HCEC 1CT (cell line): ENCODE data around the gene TOP1.
A peak's percentile ranks its signal among the peaks of the same experiment; 100 is the strongest.
"Not testable (repeated sequence)": the region's sequence is repeated elsewhere in the genome, so short reads cannot be mapped to it uniquely, and the experiment has no call there.

Experiments used
- DNase-seq: peaks from one replicate; pipeline ENCODE4 v3.0.0-alpha.2; 2017

Gene TOP1

DNA sequence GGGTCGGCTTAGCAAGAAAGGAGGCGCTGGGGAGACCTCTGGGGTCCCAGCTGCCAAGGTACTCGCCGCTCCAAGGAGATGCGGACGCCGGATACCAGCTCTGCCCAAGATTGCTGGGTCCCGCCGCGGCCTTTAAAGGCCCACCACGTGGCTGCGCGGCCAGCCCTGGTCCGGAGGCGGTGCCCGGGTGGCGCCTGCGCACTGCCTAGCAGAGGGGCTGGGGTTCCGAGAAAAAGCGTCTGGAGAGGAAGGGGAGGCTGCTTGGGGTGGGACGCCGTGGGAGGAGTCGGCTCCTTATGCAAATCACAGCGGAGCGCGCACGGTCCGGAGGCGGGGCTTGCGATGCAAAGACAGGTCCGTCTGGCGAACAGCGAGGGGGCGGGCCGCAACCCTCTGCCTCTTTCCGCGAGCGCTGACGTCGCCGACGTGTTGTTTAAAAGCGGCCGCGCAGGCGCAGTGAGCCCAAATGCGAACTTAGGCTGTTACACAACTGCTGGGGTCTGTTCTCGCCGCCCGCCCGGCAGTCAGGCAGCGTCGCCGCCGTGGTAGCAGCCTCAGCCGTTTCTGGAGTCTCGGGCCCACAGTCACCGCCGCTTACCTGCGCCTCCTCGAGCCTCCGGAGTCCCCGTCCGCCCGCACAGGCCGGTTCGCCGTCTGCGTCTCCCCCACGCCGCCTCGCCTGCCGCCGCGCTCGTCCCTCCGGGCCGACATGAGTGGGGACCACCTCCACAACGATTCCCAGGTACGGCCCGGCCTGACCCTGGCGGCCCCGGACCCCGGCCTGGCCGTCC, at the start of gene TOP1:
Gene TOP1 (plus strand): TSS at position 464 of the 791 bp plus-strand sequence. CDS start 246 bp downstream, at position 710.
- DNase-seq: peak; percentile 100

DNA sequence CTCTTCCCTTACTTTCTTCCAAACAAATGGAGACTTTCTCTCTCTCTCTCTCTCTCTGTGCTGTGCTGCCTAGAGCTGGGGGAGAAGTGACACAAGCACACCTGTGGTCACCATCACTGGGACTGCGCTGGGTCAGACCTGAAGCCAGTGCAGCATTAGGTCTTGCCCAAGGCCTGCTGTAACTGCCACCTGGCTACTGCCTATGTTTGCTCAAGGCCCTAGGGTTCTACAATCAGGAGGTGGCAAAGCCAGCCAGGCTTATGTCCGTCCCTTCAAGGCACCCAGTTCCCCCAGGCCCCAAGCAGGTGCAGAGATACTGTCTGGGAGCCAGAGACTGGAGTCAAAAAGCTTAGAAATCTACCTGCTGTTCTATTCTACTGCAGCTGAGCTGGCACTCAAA, 49.4 kb upstream of the TOP1 start:
- no peak for DNase-seq

DNA sequence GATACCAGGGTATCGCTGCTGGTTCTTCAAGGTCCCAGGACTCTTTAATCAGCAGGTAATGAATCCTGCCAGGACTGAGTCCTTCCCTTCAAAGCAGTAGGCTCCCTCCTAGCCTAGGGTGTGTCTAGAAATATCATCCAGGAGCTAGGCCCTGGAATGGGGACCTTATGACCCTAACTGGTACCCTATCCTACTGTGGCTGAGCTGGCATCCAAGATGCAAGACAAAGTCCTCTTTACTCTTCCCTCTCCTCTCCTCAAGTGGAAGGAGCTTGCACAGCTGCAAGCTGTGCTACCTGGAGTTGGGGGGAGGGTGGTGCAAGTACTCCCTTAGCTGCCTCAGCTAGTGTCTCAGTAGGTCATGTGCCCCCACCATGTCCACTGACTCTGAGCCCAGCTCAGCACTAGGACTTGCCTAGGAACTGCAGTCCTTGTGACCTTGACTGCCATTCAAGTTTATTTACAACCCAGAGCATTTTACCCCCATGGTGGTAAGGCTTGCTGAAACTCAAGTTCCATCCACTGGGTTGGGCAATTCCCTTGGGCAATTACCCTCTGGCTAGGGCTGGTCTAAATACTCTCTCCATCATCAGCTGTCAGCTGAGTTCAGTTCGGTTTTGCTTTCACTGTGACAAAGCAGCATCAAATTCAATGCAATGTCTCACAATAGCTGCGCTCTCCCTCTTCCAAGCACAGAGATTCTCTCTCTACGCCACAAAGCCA, 48.4 kb upstream of the TOP1 start:
- no peak for DNase-seq

DNA sequence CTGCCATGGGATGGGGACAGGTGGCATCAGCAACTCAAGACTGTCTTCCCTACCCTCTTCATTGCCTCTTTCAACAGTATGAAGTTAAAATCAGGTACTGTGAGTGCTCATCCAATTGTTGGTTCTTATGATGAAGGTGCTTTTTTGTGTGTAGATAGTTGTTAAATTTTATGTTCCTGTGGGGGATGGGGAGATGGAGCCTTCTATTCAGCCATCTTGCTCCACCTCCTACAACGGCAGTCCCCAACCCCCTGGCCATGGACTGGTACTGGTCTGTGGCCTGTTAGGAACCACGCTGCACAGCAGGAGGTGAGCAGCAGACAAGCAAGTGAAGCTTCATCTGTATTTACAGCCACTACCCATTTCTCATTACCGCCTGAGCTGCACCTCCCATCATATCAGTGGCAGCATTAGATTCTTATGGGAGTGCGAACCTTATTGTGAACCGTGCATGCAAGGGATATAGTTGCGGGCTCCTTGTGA, 47.8 kb upstream of the TOP1 start:
- no peak for DNase-seq

DNA sequence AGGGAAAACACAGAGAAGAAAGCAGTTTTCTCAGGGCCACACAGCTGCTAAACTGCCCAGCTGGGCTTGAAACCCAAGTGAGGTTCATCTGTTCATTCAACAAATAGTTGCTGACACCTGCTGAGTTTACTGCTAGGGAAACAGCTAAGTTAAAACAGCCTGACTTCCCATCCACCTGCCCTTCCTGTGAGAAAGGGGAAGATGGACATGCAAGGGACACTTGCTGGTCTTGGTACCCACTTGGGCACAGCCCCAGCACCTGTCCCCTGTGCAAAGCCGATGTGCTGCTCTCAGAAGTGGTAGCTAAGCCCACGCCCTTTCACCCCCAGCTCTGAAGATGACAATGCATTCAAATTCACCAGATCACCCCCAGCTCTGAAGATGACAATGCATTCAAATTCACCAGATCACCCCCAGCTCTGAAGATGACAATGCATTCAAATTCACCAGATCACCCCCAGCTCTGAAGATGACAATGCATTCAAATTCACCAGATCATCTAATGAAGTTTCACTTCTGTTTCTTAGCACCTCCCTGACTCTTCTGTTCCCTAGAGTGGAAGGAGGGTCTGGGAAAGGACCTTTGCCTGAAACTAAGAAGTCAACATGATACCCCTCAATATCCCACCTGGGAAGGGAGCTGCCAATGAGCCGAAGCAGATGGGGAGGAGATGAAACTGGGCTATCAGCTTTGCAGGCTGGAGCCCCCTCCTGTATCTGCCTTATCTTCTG, 46.0 kb upstream of the TOP1 start:
- no peak for DNase-seq

DNA sequence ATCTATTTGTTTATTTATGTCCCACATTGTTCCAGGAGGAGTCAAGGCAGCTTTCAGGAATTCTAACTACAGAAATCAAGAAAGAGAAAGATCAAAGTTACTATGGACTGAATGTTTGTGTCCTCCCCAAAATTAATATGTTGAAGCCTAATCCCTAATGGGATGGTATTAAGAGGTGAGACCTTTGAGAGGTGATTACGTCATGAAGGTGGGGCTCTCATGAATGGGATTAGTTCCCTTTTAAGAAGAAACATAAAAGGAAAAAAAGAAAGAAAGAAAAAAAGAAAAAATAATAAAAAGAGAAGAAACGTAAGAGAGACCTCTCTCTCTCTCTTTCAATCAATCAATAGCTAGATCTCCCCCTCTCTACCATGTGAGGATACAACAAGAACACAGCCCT, 44.7 kb upstream of the TOP1 start:
- DNase-seq: no peak

DNA sequence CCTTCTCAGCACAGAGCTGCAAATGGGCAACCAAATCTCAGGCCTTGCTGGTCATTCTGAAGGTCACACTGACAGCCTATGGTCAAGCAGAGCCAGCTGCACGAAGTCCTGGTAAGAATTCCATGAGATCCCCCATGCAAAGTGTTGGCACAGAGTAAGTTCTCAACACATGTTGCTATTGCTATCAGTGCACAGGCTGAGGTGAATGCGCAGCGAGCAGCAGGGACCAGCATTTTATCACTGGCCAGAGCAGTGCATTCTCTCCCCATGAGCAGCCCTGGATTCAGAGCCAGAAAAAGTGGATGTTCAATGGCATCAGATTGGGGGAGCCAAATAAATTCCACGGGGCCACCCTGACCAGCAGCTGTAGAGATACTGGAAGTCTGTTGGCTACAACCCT, 44.1 kb upstream of the TOP1 start:
- no peak for DNase-seq

DNA sequence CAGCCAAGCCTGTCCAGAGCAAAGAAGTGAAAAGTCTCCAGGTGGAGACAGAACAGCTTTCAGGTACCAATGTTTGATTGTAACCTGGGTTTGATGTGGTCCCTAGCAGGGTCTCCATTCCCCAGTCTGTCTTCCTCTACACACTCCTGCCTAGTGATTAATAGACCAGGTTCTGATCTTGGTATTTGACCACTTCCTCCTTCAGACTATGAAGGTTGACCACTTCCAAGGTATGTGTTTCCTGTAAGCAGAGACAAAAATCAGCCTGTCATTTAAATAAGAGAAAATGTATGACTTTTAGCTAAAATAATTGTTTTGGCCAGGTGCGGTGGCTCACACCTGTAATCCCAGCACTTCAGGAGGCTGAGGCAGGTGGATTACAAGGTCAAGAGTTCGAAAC, 41.8 kb upstream of the TOP1 start:
- no peak for DNase-seq

DNA sequence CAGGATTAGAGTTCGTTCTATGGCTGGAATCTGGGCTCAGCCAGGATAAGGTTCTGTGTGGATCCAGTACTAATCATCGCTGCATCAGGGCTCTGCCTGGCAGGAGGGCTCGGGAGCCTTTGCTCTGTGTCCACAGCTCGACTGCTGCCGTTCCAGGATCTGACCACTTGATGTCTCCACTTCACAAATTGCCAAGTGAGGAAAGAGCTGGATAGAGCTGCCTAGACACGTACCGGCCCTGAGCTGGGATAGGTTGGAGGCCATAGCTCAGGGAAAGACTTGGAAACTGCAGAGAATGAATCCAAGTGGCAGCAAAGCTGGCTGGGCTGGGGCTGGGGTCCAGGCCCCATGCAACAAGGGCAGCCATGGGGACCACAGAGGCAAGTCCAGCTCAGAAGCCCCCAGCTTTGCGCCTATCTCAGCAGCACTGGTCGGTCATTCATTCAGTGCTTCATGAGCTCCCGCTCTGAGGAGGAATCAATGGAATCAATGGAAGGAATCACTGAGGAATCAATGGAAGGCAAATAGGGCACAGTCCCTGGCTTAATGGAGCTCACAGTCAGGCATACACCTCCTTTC, 38.0 kb upstream of the TOP1 start:
- peak; percentile 87 for DNase-seq

DNA sequence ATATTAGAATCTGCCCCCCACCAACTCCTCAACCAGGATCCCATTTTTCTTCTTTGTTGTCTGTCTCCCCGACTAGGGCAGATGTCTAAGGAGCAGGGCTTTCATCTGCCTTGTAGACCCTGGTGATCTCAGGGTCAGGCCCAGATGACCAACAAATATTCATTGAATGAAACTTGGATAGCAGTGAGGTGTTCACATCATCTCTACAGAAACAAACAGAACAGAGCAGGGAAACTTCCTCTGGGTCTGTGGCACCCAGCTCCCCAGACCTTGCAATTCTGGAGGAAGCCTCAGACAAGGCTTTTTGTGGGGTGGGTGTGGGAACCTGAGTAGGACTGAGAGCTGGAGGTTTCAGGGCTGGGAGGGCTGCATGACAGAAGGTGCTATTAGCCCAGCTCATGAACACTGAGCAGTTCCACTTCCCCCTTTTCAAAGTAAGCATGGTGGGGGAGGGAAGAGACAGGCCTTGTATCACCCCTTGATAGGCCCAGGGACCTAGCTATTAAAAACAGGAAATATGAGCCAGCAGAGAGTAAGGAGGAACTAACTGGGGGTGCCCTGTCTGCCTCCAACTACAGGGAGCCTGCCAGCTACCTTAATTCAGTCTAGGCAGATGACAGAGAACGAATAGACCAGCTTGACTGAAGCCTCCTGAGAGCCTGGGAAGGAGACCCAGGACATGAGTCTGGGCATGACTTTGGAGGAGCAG, 37.3 kb upstream of the TOP1 start:
- DNase-seq: peak; percentile 57

DNA sequence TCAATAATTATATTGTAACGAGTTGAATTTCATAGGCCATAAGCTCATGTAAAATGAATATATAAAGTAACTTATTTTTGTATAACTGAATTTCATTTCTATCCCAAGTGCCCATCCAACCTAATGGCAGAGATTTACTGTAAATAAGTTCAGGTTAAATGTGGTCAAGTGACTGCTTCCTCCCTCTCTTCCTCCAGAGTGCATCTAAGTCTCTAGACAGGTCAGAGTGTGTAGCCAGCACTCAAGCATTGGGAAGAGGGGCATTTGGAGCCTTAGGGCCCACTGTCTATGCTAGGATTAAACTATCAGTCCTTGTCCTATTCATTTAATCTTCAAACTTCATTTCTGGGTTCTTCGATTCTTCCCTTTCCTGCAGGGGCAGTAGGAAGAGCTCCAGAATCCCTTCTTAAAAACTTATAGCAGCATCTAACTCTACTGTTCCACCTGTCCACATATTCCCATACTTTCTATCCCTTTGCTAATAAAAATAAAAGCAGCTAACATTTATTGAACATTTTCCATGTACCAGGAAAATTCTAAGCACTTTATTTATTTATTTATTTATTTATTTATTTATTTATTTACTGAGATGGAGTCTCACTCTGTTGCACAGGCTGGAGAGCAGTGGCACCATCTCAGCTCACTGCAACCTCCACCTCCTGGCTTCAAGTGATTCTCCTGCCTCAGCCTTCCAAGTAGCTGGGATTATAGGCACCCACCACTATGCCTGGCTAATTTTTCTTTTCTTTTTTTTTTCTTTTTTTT, 36.1 kb upstream of the TOP1 start:
- no peak for DNase-seq

DNA sequence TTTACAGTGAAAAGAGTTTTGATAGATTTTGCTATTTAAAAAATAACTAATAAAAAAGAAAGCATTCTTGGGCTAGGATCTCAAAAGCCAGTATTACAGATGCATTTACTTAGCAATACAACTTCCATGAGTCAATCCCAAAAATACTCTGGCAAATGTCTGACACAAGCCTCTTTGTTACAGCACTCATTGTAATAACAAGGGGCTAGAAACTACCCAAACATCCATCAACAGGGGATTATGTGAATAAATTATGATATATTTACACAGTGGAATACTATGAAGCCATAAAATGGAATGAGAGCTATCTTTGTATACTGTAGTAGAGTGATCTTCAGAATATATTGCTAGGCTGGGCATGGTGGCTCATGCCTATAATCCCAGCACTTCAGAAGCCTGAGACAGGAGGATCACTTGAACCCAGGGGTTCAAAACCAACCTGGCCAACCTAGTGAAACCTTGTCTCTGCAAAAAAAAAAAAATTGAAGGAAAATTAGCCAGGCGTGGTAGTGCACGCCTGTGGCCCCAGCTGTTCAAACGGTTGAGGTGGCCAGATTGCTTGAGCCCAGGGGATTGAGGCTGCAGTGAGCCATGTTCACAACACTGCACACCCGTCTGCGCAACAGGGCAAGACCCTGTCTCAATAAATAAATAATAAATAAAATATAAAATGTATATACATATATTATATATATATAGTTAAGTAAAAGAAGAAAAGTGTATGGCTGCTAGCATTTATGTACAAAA, 34.7 kb upstream of the TOP1 start:
- no peak for DNase-seq

DNA sequence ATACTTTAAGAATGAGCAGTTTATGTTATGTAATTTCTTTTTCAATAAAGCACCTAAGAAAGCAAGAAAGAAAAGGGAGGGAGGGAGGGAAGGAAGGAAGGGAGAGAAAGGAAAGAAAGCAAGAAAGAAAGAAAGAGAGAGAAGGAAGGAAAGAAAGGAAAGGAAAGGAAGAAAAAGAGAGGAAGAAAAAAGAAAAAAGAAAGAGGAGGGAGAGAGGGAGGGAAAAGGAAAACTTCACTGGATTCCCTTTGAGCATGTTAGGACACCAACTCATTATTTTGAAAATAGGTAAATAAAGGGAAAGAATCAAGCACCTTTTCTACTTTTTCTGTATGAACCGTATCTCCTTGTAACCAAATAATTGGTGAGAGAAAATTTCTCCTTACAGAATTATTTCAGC, 32.3 kb upstream of the TOP1 start:
- no peak for DNase-seq

DNA sequence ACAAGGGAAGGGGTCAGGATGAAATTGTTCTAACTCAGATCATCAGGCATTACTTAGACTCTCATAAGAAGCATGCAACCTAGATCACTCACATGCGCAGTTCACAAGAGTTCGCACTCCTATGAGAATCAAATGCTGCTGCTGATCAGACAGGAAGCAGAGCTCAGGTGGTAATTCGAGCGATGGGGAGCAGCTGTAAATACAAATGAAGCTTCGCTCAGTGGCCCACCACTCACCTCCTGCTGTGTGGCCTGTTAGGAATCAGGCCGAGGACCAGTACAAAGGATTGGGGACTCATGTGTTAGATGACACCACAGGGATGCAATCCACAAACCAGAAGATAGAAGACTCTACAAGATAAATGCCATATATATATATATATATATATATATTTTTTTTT, 31.5 kb upstream of the TOP1 start:
- no peak for DNase-seq

DNA sequence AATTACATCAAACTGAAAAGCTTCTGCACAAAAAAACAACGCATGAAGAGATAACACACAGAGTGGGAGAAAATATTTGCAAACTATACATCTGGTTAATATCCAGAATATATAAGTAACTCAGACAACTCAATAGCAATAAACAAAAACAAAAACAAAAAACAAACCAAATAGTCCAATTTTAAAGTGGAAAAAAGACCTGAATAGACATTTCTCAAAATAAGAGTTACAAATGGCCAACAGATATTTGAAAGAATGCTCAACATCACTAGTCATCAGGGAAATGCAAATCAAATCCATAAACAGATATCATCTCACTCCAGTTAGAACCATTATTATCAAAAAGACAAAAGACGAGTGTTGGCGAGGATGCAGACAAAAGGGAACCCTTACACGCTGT, 28.8 kb upstream of the TOP1 start:
- no peak for DNase-seq

DNA sequence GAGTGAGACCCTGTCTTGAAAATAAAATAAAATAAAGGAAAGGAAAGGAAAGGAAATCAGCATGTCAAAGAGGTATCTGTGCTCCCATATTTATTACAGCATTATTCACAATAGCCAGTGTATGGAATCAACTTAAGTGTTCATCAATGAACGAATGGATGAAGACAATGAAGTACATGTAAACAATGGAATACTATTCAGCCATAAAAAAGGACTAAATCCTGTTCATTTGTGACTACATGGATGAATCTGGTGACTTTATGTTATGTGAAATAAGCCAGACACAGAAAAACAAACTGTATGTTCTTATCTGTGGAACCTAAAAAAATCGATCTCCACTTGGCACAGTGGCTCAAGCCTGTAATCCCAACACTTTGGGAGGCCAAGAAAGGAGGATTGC, 28.0 kb upstream of the TOP1 start:
- DNase-seq: no peak

DNA sequence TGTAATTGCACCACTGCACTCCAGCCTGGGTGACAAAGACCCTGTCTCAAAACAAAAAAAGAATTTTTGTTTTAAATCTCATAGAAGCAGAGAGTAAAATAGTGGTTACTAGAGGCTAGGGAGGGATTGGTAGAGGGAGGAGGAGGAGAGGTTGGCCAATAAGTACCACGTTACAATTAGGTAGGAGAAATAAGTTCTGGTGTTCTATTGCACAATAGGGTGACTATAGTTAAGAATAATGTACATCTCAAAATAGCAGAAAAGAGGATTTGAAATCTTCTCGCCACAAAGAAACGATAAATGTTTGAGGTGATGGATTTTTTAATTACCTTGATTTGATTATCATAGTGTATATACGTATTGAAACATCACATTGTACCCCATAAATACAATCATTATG, 27.1 kb upstream of the TOP1 start:
- DNase-seq: peak; percentile 60

DNA sequence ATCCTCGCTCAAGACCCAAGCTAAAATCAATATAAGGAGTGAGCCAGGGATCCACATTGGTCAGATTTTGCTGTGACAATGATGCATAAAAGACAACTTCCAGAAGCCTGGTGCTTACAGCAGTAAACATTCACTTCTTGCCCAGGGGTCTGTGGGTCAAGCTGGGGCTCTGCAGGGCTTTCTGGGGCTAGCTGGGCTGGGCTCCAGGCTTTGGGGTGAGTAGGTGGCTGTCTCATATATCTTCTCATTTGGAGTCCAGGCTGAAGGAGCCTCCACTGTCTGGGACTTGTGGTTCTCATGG, 25.8 kb upstream of the TOP1 start:
- DNase-seq: no peak

DNA sequence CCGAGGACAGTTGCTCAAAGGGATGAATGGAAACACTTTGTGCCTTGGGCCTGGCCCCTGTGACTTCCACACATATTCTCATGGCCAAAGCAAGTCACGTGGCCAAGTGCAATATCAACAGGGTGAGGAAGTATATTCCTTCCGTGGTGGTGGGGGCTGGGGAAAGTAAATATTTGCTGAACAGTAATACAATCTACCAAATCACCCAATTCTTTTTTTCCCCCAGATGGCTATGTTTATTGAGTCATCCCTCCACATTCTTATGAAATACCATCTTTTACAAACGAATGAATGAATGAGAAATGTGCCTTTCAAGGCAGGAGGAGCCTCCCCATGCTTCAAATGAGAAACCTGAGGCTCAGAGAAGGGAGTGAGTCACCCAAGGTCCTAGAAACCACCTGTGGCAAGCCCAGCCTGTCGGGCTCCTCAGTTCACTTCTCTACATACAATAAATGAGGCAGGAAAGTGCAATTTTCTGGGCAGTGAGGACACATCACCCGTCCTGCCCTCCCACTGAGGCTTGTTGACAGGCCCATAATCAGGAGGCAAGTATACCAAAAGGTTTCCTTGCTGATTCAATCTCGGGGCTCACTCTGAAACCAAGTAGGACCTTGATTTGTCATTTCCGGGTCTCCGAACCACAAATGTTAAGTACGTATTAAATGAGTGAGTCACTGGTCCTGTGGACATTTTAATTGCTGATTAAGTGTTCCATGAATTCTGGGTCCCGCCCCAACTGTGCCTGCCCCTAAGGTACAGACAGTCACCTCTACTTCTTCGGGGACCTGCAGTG, 25.3 kb upstream of the TOP1 start:
- DNase-seq: peak; percentile 98

DNA sequence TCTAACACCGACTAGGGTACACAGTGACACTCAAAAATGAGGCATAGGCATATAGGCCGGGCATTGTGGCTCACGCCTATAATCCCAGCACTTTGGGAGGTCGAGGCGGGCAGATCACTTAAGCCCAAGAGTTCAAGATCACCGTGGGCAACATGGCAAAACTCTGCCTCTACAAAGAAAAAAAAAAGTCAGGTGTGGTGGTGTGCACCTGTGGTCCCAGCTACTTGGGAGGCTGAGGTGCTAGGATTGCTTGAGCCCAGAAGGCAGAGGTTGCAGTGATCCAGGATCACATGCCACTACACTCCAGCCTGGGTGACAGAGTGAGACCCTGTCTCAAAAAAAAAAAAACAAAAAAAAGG, 24.7 kb upstream of the TOP1 start:
- DNase-seq: not testable (repeated sequence)
